GM10248 (cell line): ENCODE data around the gene VWC2.

Experiments used
- CTCF ChIA-PET: fragments of 300-600 bp; sonication (Branson Sonifier 250); formaldehyde crosslinking; extraction: SDS; loops from one replicate; lab custom pipeline; 2021; ENCODE audit warnings: antibody characterized with exemption; lab: Yijun Ruan, JAX
- POLR2A ChIA-PET: fragments of 350-650 bp; sonication (Branson Sonifier 250); formaldehyde crosslinking; extraction: SDS; loops from one replicate; lab custom pipeline; 2020; ENCODE audit warnings: antibody characterized with exemption; lab: Yijun Ruan, JAX
- DNase-seq: peaks from one replicate; pipeline ENCODE4 v3.0.0; 2012; ENCODE audit errors: extremely low spot score
- CTCF ChIP-seq: IDR thresholded peaks from 2 replicates; pipeline ENCODE4 v1.5.1; 2012; ENCODE audit warnings: mild to moderate bottlenecking, low read depth; ENCODE audit errors: extremely low read depth, missing control alignments, control extremely low read depth

The VWC2 gene

GRCh38 chr7:49778731-49779270 is 5.4 kb downstream of the VWC2 start:
- DNase-seq: no peak
- CTCF ChIA-PET: interaction anchor here (0.7 to 1.3 kb wide), 2 partner anchors 8 to 1407 kb away, joined by 3 read pairs; no protein-coding TSS in a partner anchor
- TF ChIP-seq CTCF: no peak
- POLR2A ChIA-PET: no interaction called here

DNA sequence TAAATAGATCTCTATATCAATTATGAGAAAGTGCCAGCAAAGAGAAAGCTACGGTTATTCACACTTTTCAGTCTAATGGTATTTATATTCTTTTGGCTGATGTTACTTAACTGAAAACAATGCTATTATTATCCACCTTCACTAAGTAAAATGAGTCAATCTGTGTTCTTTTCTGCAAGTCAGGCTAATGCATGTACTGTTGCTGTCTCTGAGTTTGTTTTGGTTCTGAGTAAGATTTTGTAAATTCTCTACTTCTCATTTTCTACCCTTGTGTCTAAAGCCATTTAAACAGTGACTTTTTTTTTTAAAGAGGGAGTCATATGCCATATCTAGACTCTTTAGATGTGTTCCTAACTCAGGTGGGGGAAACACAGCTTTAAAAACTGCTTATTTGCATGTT is 7.5 kb downstream of the VWC2 start:
- ChIA-PET CTCF (interaction anchor here (1.0 to 1.5 kb wide), 2 partner anchors 9 to 23 kb away, joined by 3 to 6 read pairs; no protein-coding TSS in a partner anchor), POLR2A (no interaction called here)
- no peak for DNase-seq
- no peak for TF ChIP-seq CTCF

- no peak for TF ChIP-seq CTCF
- CTCF ChIA-PET: interaction anchor here (1.8 kb wide), 1 partner anchor 9 kb away, joined by 5 read pairs; no protein-coding TSS in a partner anchor
- DNase-seq: no peak
- POLR2A ChIA-PET: no interaction called here
Observed at GRCh38 chr7:49781996-49782395, 8.6 kb downstream of the VWC2 start.

DNA sequence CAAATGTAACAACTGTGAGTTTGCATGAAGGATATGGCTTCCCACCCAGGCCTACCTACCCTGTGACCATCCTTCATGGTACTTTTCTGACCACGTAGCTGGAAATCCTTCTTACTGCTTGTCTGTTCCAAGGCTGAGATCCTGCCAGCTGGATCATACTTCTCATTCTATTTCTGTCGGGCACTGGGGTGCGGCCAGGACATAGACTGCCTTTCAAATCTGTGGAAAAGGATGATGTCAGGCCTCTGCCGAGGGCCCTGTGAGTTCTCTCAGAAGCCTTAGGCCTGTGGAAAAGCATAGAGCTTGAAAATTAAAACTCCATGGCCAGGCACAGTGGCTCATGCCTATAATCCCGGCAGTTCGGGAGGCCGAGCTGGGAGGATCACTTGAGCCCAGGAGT is 10.0 kb downstream of the VWC2 start:
- POLR2A ChIA-PET: no interaction called here
- CTCF ChIA-PET: no interaction called here
- DNase-seq: no peak
- no peak for TF ChIP-seq CTCF

- CTCF ChIA-PET: interaction anchor here (1.0 to 1.4 kb wide), 3 partner anchors 11 to 786 kb away, joined by 3 read pairs; no protein-coding TSS in a partner anchor
- TF ChIP-seq CTCF: no peak
- no peak for DNase-seq
- POLR2A ChIA-PET: no interaction called here
Observed at GRCh38 chr7:49787980-49788379, 14.5 kb downstream of the VWC2 start.

DNA sequence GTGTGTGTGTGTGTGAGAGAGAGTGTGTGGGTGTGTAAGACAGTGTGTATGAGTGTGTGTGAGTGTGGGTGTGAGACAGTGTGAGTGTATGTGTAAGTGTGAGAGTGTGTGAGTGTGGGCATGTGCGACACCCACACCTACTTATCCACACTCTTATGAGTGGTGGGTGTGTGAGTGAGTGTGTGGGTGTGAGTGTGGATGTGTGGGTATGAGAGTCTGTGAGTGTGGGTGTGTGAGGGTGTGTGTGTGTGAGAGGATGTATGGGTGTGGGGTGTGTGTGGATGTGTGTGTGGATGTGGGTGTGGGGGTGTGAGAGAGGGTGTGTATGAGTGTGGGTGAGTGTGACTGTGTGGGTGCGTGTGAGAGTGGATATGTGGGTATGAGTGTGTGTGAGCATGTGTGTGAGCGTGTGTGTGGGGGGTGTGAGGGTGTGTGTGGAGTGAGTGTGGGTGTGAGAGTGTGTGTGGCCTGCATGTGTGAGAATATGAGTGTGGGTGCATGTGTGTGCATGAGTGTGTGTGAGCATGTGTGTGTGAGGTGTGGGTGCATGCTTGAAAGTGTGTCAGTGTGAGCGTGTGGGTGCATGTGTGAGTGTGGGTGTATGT is 15.1 kb downstream of the VWC2 start:
- DNase-seq: no peak
- POLR2A ChIA-PET: no interaction called here
- TF ChIP-seq CTCF: no peak
- CTCF ChIA-PET: no interaction called here
